RWPE1 (cell line): ENCODE measurements around the gene ISX.

Source experiments
- CTCF ChIA-PET: fragments of 350-600 bp; sonication (Branson Sonifier 250); formaldehyde crosslinking; extraction: SDS; loops from one replicate; lab custom pipeline; 2021; lab: Yijun Ruan, JAX
- POLR2A ChIA-PET: fragments of 400-600 bp; formaldehyde crosslinking; extraction: SDS; loops from one replicate; lab custom pipeline; 2020; ENCODE audit warnings: antibody characterized with exemption; ENCODE audit not compliant: low non-redundant PET; lab: Yijun Ruan, JAX
- DNase-seq: peaks from one replicate; pipeline ENCODE4 v3.0.0; 2012; ENCODE audit warnings: low spot score
- H3K27ac ChIP-seq: fragments of 450-650 bp; 2 replicates; pipeline ENCODE4 v1.5.1; 2017
- CTCF ChIP-seq: fragments of 450-650 bp; conservative IDR thresholded peaks from 2 replicates; pipeline ENCODE4 v1.5.1; 2017; ENCODE audit warnings: low read depth, mild to moderate bottlenecking

Gene ISX

GRCh38 chr22:35116269-35116668, 50.3 kb downstream of the ISX start:
- TF ChIP-seq CTCF, result no peak
- POLR2A ChIA-PET, result no interaction called here
- CTCF ChIA-PET, result no interaction called here
- no peak overlapping the region for H3K27ac ChIP-seq
- DNase-seq, result no peak

GRCh38 chr22:35116817-35117216, 50.9 kb downstream of the ISX start:
- TF ChIP-seq CTCF, result no peak
- ChIA-PET POLR2A (no interaction called here), CTCF (no interaction called here)
- H3K27ac ChIP-seq, result no peak overlapping the region
- DNase-seq, result no peak

GRCh38 chr22:35119494-35119893, 53.5 kb downstream of the ISX start:
- H3K27ac ChIP-seq, result no peak overlapping the region
- ChIA-PET POLR2A (no interaction called here), CTCF (no interaction called here)
- TF ChIP-seq CTCF, result no peak
- DNase-seq, result no peak

- ChIA-PET CTCF (no interaction called here), POLR2A (no interaction called here)
- no peak for DNase-seq
- H3K27ac ChIP-seq, result no peak overlapping the region
- no peak for TF ChIP-seq CTCF
Measured at GRCh38 chr22:35124691-35125219, 58.8 kb downstream of the ISX start.

GRCh38 chr22:35126993-35127392, 61.0 kb downstream of the ISX start:
- CTCF ChIA-PET, result no interaction called here
- no peak for TF ChIP-seq CTCF
- no peak for DNase-seq
- POLR2A ChIA-PET, result no interaction called here
- no peak overlapping the region for H3K27ac ChIP-seq

- ChIA-PET POLR2A (no interaction called here), CTCF (no interaction called here)
- no peak for DNase-seq
- no peak for TF ChIP-seq CTCF
- no peak overlapping the region for H3K27ac ChIP-seq
Measured at GRCh38 chr22:35128637-35129036, 62.7 kb downstream of the ISX start.
